Stimulated activated CD4-positive, alpha-beta T cell treated with anti-CD3 and anti-CD28 coated beads, Interleukin-15, amount 100 ng/mL, for 48 hours (primary cell): Measurements from ENCODE around the gene NFIL3.
A peak's percentile ranks its signal among the peaks of the same experiment; 100 is the strongest.

Source experiments
- DNase-seq, 2 donors: peaks; one replicate each; pipeline ENCODE4 v3.0.0-alpha.2; 2020; ENCODE audit warnings: low read depth in 2 of 2

Gene NFIL3

GRCh38 chr9:91421971-91422757 is 1.5 kb downstream of the NFIL3 start:
- no peak for DNase-seq

GRCh38 chr9:91421128-91421765 is 2.4 kb downstream of the NFIL3 start:
- DNase-seq: peak in 1 of 2 donors; percentile 22

GRCh38 chr9:91420501-91421127 is 3.0 kb downstream of the NFIL3 start:
- no peak for DNase-seq

- peak; percentile 37 to 42 for DNase-seq
Observed at GRCh38 chr9:91419222-91420191, 4.1 kb downstream of the NFIL3 start.

GRCh38 chr9:91418215-91418610 is 5.4 kb downstream of the NFIL3 start:
- no peak for DNase-seq

GRCh38 chr9:91417602-91418214 is 5.9 kb downstream of the NFIL3 start:
- no peak for DNase-seq

- no peak for DNase-seq
Observed at GRCh38 chr9:91416096-91416712, 7.4 kb downstream of the NFIL3 start.

GRCh38 chr9:91415290-91415689 is 8.3 kb downstream of the NFIL3 start:
- no peak for DNase-seq

- no peak for DNase-seq
Observed at GRCh38 chr9:91412941-91413340, 10.7 kb downstream of the NFIL3 start.

GRCh38 chr9:91411096-91411771 is 12.4 kb downstream of the NFIL3 start:
- no peak for DNase-seq

GRCh38 chr9:91410161-91410560 is 13.5 kb downstream of the NFIL3 start:
- no peak for DNase-seq

GRCh38 chr9:91408475-91408874 is 15.2 kb downstream of the NFIL3 start:
- no peak for DNase-seq

GRCh38 chr9:91407580-91408318 is 15.9 kb downstream of the NFIL3 start:
- no peak for DNase-seq

GRCh38 chr9:91405343-91406077 is 18.1 kb downstream of the NFIL3 start:
- no peak for DNase-seq

GRCh38 chr9:91403665-91404543 is 19.7 kb downstream of the NFIL3 start:
- no peak for DNase-seq

GRCh38 chr9:91398926-91399325 is 24.7 kb downstream of the NFIL3 start:
- no peak for DNase-seq

- no peak for DNase-seq
Observed at GRCh38 chr9:91395553-91396471, 27.8 kb downstream of the NFIL3 start.
